GM21447 (cell line): Measurements from ENCODE around the gene ATP5PF.
"Not testable (repeated sequence)": the region's sequence is repeated elsewhere in the genome, so short reads cannot be mapped to it uniquely, and the experiment has no call there.

Source experiments
- ATAC-seq: cut with Tn5 transposase; IDR thresholded peaks from one replicate; pipeline ENCODE4 v1.9.1; 2021; ENCODE audit not compliant: unreplicated experiment

The ATP5PF gene

GRCh38 chr21:25732091-25732760 is 2.5 kb downstream of the ATP5PF start:
- ATAC-seq, result no peak

DNA sequence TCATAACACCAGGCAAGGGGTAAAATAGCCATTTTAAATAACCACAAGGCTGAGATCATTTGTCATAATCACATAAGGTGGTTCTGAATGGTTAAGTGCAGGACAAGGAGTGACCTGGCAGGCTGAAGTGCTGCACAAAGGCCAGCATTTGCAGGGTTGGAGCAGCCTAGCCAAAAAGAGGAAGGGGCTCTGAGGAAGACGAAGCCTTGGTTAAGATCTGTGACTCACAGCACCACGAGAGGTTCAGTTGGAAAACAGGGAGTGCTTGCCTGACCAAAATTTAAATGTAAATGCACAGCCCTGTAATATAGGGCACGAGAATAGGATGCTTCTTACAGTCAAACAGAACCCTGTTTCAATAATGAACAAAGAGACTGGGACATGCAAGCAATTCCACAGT is 12.1 kb downstream of the ATP5PF start:
- ATAC-seq, result no peak

DNA sequence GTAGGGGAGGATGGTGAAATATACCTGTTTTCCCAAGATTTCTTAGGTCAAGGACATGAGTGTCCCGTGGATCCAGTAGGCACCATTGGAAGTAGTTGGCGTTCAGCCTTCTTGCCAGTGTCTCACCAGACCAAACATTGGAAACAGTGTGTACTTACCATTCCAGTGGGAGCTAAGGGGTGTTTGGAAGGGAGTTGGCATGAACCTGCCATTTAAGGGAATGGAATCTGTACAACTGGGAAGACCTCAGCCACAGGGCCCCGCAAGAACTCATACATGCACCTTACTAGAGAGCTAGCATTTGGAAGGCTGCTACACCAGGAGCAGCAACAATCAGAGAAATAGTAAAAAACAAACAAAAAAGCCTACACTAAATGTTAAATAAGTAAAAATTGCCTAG is 12.7 kb downstream of the ATP5PF start:
- no peak for ATAC-seq

- ATAC-seq, result no peak
Measured at GRCh38 chr21:25717491-25718147, 17.1 kb downstream of the ATP5PF start.

DNA sequence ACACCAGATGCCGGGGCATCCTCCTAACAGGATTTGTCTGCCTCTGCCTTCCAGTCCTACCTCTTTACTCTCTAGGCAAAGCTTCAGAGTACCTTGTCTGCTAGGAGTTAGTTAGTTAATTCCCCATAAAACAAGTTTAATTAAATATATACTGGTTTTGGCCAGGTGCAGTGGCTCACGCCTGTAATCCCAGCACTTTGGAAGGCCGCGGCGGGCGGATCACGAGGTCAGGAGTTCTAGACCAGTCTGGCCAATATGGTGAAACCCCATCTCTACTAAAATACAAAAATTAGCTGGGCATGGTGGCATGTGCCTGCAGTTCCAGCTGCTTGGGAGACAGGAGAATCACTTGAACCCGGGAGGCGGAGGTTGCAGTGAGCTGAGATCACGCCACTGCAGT is 20.6 kb downstream of the ATP5PF start:
- ATAC-seq, result not testable (repeated sequence)

GRCh38 chr21:25710550-25710949 is 24.2 kb downstream of the ATP5PF start:
- ATAC-seq, result no peak

- no peak for ATAC-seq
Measured at GRCh38 chr21:25709684-25710265, 24.9 kb downstream of the ATP5PF start.

GRCh38 chr21:25708467-25709065 is 26.1 kb downstream of the ATP5PF start:
- ATAC-seq, result no peak

DNA sequence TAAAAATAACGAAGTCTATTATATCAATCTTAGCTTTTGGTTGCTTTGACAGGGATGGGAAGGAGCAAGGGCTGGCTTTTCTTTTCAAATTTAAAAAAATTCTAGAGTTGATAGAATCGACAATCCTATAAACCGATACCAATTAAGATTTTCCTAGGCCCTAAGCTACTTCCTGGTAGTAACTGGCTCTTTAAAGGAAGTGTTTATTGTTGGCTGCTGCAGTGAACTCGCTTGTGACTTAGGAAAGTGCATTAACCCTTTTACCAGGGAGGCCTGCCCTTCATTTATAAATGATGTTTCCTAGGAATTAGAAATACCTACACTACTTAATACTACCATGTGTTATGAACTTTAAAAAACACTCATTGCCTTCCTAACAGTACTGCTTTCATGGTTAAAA is 33.2 kb downstream of the ATP5PF start:
- no peak for ATAC-seq

- no peak for ATAC-seq
Measured at GRCh38 chr21:25700741-25701140, 34.0 kb downstream of the ATP5PF start.

GRCh38 chr21:25695461-25695860 is 39.2 kb downstream of the ATP5PF start:
- not testable (repeated sequence) for ATAC-seq

- no peak for ATAC-seq
Measured at GRCh38 chr21:25691976-25692375, 42.7 kb downstream of the ATP5PF start.

DNA sequence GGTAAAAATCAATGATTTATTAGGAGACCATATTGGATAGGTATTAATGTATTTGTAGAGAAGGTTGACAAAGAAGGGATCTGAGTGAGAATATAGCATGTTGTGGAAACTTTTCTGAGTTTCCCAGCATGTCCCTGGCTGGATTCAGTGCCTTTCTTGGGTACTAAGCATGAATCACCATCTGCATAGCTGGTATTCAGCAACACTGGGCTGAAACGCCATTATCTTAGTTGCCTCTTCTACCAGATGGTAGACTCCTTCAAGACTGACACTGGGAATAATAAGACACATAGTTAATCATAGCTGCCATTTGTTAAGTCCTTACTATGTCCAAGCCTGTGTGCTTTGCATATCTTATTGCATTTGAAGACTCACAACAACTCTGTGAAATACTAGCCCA is 45.5 kb downstream of the ATP5PF start:
- no peak for ATAC-seq

- ATAC-seq, result no peak
Measured at GRCh38 chr21:25688275-25689155, 46.2 kb downstream of the ATP5PF start.

GRCh38 chr21:25687787-25688186 is 46.9 kb downstream of the ATP5PF start:
- no peak for ATAC-seq

- no peak for ATAC-seq
Measured at GRCh38 chr21:25682382-25682781, 52.3 kb downstream of the ATP5PF start.

DNA sequence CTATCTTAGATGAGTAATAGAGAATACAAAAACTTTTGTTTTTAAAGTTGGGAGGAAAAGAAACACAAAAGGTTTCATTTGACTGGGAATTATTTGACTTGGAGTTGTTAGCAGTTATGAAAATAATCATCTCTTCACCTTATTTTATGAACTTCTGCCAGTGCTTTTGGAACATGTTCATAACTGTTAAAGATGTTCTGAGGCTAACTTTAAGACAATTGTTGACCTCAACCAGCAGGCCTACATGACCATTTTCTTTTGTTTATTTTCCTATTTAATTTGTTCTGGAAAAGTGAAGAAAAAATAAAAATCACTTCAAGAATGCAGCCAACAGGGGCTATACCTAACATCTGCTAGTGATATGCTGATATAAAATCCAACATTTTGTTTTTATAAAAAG is 58.3 kb downstream of the ATP5PF start:
- no peak for ATAC-seq
